Fibroblast of mammary gland (primary cell): ENCODE measurements around the gene IFI27.

Experiments
- DNase-seq: peaks from one replicate; pipeline ENCODE4 v3.0.0-alpha.2; 2010; ENCODE audit warnings: low read depth
- H3K4me3 ChIP-seq: 2 replicates; pipeline ENCODE4 v1.5.1; 2011; ENCODE audit warnings: low read depth, mild to moderate bottlenecking, low read length, moderate library complexity; ENCODE audit not compliant: control insufficient read depth
- CTCF ChIP-seq: conservative IDR thresholded peaks from 2 replicates; pipeline ENCODE4 v1.5.1; 2011; ENCODE audit warnings: low read depth, low read length, inconsistent platforms; ENCODE audit not compliant: control insufficient read depth, insufficient read depth

Gene IFI27

GRCh38 chr14:94113073-94113472, 2.5 kb downstream of the IFI27 start:
- no peak for TF ChIP-seq CTCF
- H3K4me3 ChIP-seq, result no peak overlapping the region
- DNase-seq, result no peak

GRCh38 chr14:94113490-94113889, 3.0 kb downstream of the IFI27 start:
- peak; percentile 49 for DNase-seq
- H3K4me3 ChIP-seq, result no peak overlapping the region
- TF ChIP-seq CTCF, result no peak

GRCh38 chr14:94113908-94114588, 3.5 kb downstream of the IFI27 start:
- no peak for TF ChIP-seq CTCF
- peak; percentile 38 for DNase-seq
- H3K4me3 ChIP-seq, result no peak overlapping the region

GRCh38 chr14:94114589-94115057, 4.1 kb downstream of the IFI27 start:
- H3K4me3 ChIP-seq, result no peak overlapping the region
- TF ChIP-seq CTCF, result no peak
- DNase-seq, result no peak

GRCh38 chr14:94115058-94115591, 4.6 kb downstream of the IFI27 start:
- no peak for DNase-seq
- TF ChIP-seq CTCF, result no peak
- no peak overlapping the region for H3K4me3 ChIP-seq

GRCh38 chr14:94115631-94116030, 5.1 kb downstream of the IFI27 start:
- TF ChIP-seq CTCF, result no peak
- H3K4me3 ChIP-seq, result no peak overlapping the region
- DNase-seq, result no peak
